HEK293 (cell line): Measurements from ENCODE around the gene EIF4E1B.

Source experiments
- CTCF ChIP-seq: fragments of 450-650 bp; formaldehyde crosslinking; IDR thresholded peaks from 2 replicates; pipeline ENCODE4 v1.5.1; 2016; ENCODE audit warnings: missing biosample characterization, missing genetic modification characterization
- FEZF1 ChIP-seq: fragments of 450-650 bp; formaldehyde crosslinking; IDR thresholded peaks from 2 replicates; pipeline ENCODE4 v1.5.1; 2016; ENCODE audit warnings: missing biosample characterization, missing genetic modification characterization
- KLF16 ChIP-seq: fragments of 450-650 bp; formaldehyde crosslinking; IDR thresholded peaks from 2 replicates; pipeline ENCODE4 v1.5.1; 2017; ENCODE audit warnings: missing biosample characterization, missing genetic modification characterization
- KLF17 ChIP-seq: fragments of 450-650 bp; formaldehyde crosslinking; IDR thresholded peaks from 2 replicates; pipeline ENCODE4 v1.5.1; 2016; ENCODE audit warnings: missing biosample characterization, missing genetic modification characterization
- OVOL3 ChIP-seq: fragments of 450-650 bp; formaldehyde crosslinking; IDR thresholded peaks from 2 replicates; pipeline ENCODE4 v1.5.1; 2016; ENCODE audit warnings: missing biosample characterization, missing genetic modification characterization
- ZBTB10 ChIP-seq: fragments of 450-650 bp; formaldehyde crosslinking; IDR thresholded peaks from 2 replicates; pipeline ENCODE4 v1.5.1; 2016; ENCODE audit warnings: missing biosample characterization, missing genetic modification characterization
- ZBTB20 ChIP-seq: fragments of 450-650 bp; formaldehyde crosslinking; IDR thresholded peaks from 2 replicates; pipeline ENCODE4 v1.5.1; 2016; ENCODE audit warnings: missing biosample characterization, missing genetic modification characterization
- ZBTB6 ChIP-seq: fragments of 450-650 bp; formaldehyde crosslinking; IDR thresholded peaks from 2 replicates; pipeline ENCODE4 v1.5.1; 2017; ENCODE audit warnings: missing biosample characterization, missing genetic modification characterization
- ZEB2 ChIP-seq: fragments of 450-650 bp; formaldehyde crosslinking; IDR thresholded peaks from 2 replicates; pipeline ENCODE4 v1.5.1; 2016; ENCODE audit warnings: missing biosample characterization, missing genetic modification characterization
- ZFP69B ChIP-seq: fragments of 450-650 bp; formaldehyde crosslinking; IDR thresholded peaks from 2 replicates; pipeline ENCODE4 v1.5.1; 2016; ENCODE audit warnings: missing biosample characterization, missing genetic modification characterization
- ZNF16 ChIP-seq: fragments of 450-650 bp; formaldehyde crosslinking; IDR thresholded peaks from 2 replicates; pipeline ENCODE4 v1.5.1; 2016; ENCODE audit warnings: low read depth, missing biosample characterization, missing genetic modification characterization
- ZNF221 ChIP-seq: fragments of 450-650 bp; formaldehyde crosslinking; IDR thresholded peaks from 2 replicates; pipeline ENCODE4 v1.5.1; 2017; ENCODE audit warnings: missing biosample characterization, missing genetic modification characterization, borderline replicate concordance
- ZNF266 ChIP-seq: fragments of 450-650 bp; formaldehyde crosslinking; IDR thresholded peaks from 2 replicates; pipeline ENCODE4 v1.5.1; 2016; ENCODE audit warnings: missing biosample characterization, missing genetic modification characterization, low read depth
- ZNF280C ChIP-seq: fragments of 450-650 bp; formaldehyde crosslinking; IDR thresholded peaks from 2 replicates; pipeline ENCODE4 v1.5.1; 2016; ENCODE audit warnings: missing biosample characterization, missing genetic modification characterization
- ZNF335 ChIP-seq: fragments of 450-650 bp; formaldehyde crosslinking; conservative IDR thresholded peaks from 2 replicates; pipeline ENCODE4 v1.5.1; 2016; ENCODE audit warnings: missing biosample characterization, missing genetic modification characterization
- ZNF391 ChIP-seq: fragments of 450-650 bp; formaldehyde crosslinking; IDR thresholded peaks from 2 replicates; pipeline ENCODE4 v1.5.1; 2016; ENCODE audit warnings: low read depth, missing biosample characterization, missing genetic modification characterization, borderline replicate concordance
- ZNF426 ChIP-seq: fragments of 450-650 bp; formaldehyde crosslinking; IDR thresholded peaks from 2 replicates; pipeline ENCODE4 v1.5.1; 2017; ENCODE audit warnings: missing biosample characterization, missing genetic modification characterization, mild to moderate bottlenecking, inconsistent platforms, moderate library complexity
- ZNF514 ChIP-seq: fragments of 450-650 bp; formaldehyde crosslinking; IDR thresholded peaks from 2 replicates; pipeline ENCODE4 v1.5.1; 2016; ENCODE audit warnings: missing biosample characterization, missing genetic modification characterization
- ZNF518A ChIP-seq: fragments of 450-650 bp; formaldehyde crosslinking; conservative IDR thresholded peaks from 2 replicates; pipeline ENCODE4 v1.5.1; 2016; ENCODE audit warnings: low read depth, missing biosample characterization, missing genetic modification characterization
- ZNF555 ChIP-seq: fragments of 450-650 bp; formaldehyde crosslinking; conservative IDR thresholded peaks from 2 replicates; pipeline ENCODE4 v1.5.1; 2017; ENCODE audit warnings: missing biosample characterization, mild to moderate bottlenecking, missing genetic modification characterization, inconsistent platforms
- ZNF621 ChIP-seq: fragments of 450-650 bp; formaldehyde crosslinking; IDR thresholded peaks from 2 replicates; pipeline ENCODE4 v1.5.1; 2017; ENCODE audit warnings: missing biosample characterization, missing genetic modification characterization
- ZNF624 ChIP-seq: fragments of 450-650 bp; formaldehyde crosslinking; IDR thresholded peaks from 2 replicates; pipeline ENCODE4 v1.5.1; 2017; ENCODE audit warnings: missing biosample characterization, missing genetic modification characterization
- ZNF629 ChIP-seq: fragments of 450-650 bp; formaldehyde crosslinking; IDR thresholded peaks from 2 replicates; pipeline ENCODE4 v1.5.1; 2017; ENCODE audit warnings: missing biosample characterization, missing genetic modification characterization
- ZNF777 ChIP-seq: fragments of 450-650 bp; formaldehyde crosslinking; IDR thresholded peaks from 2 replicates; pipeline ENCODE4 v1.5.1; 2017; ENCODE audit warnings: missing biosample characterization, missing genetic modification characterization, borderline replicate concordance
- ZNF791 ChIP-seq: fragments of 450-650 bp; formaldehyde crosslinking; IDR thresholded peaks from 2 replicates; pipeline ENCODE4 v1.5.1; 2016; ENCODE audit warnings: missing biosample characterization, missing genetic modification characterization
- ZNF792 ChIP-seq: fragments of 450-650 bp; formaldehyde crosslinking; IDR thresholded peaks from 2 replicates; pipeline ENCODE4 v1.5.1; 2016; ENCODE audit warnings: missing biosample characterization, missing genetic modification characterization

EIF4E1B gene

GRCh38 chr5:176660860-176661641 lies 30.6 kb downstream of the EIF4E1B start (continued):
- TF ChIP-seq ZNF518A (tag by site-specific recombination) (no peak), ZNF221 (no peak), ZNF621 (no peak), ZNF624 (tag by site-specific recombination) (no peak), ZNF266 (tag by site-specific recombination) (no peak), ZNF16 (tag by site-specific recombination) (no peak), CTCF (tag by site-specific recombination) (peak; percentile 97), ZBTB6 (tag by site-specific recombination) (no peak), ZNF514 (tag by site-specific recombination) (no peak), ZNF280C (tag by site-specific recombination) (no peak), OVOL3 (tag by site-specific recombination) (no peak), ZBTB20 (tag by site-specific recombination) (no peak), ZNF777 (no peak), KLF16 (tag by site-specific recombination) (no peak), ZNF629 (tag by site-specific recombination) (no peak), ZNF426 (tag by site-specific recombination) (no peak), ZNF791 (tag by site-specific recombination) (no peak), ZEB2 (tag by site-specific recombination) (no peak), ZNF792 (tag by site-specific recombination) (no peak), ZNF555 (no peak), FEZF1 (tag by site-specific recombination) (no peak), KLF17 (tag by site-specific recombination) (0 out of 2 replicates have a peak, but pooled peaks have one; percentile 37), ZBTB10 (tag by site-specific recombination) (no peak), ZNF335 (tag by site-specific recombination) (peak; percentile 38; the same call in 1 of the 2 replicates), ZFP69B (tag by site-specific recombination) (0 out of 2 replicates have a peak, but pooled peaks have one; percentile 38), ZNF391 (tag by site-specific recombination) (peak; percentile 68; the same call in 1 of the 2 replicates)
